Heart right ventricle (tissue), 16 donors: ENCODE data around the gene FBXO36. TPM values are rescaled to one million over a fixed set of nuclear protein-coding genes. Genes with fewer than 3 reads are reported as not detected.

ENCODE experiments used
- ATAC-seq, 8 donors: fragments of 200-7000 bp; cut with Tn5 transposase; one replicate each; pipeline ENCODE4 v1.9.1; 2020; ENCODE audit warnings: mild to moderate bottlenecking in 8 of 8, moderate library complexity in 8 of 8, moderate number of reproducible peaks in 1 of 8
- DNase-seq, 2 donors: peaks; one replicate each; pipeline ENCODE4 v3.0.0-alpha.2; 2020
- H3K27ac ChIP-seq, 10 donors: fragments of 200-600 bp; sonication (generic) in 2 of 10; one replicate each; pipeline versions ENCODE4 v1.5.0 to v1.8.0; 2020 to 2022; ENCODE audit warnings: mild to moderate bottlenecking in 3 of 10
- H3K27me3 ChIP-seq, 7 donors: fragments of 200-600 bp; one replicate each; pipeline ENCODE4 v1.8.0; 2021 to 2022; ENCODE audit warnings: mild to moderate bottlenecking in 2 of 7
- H3K36me3 ChIP-seq, 9 donors: fragments of 200-600 bp; sonication (generic) in 1 of 9; one replicate each; pipeline versions ENCODE4 v1.5.0 to v1.8.0; 2020 to 2022; ENCODE audit warnings: mild to moderate bottlenecking in 2 of 9
- H3K4me1 ChIP-seq, 9 donors: fragments of 200-600 bp; sonication (generic) in 1 of 9; one replicate each; pipeline versions ENCODE4 v1.5.0 to v1.8.0; 2020 to 2022; ENCODE audit warnings: mild to moderate bottlenecking in 4 of 9
- H3K4me3 ChIP-seq, 10 donors: fragments of 200-600 bp; sonication (generic) in 2 of 10; one replicate each; pipeline versions ENCODE4 v1.5.0 to v1.8.0; 2020 to 2022; ENCODE audit warnings: mild to moderate bottlenecking in 7 of 10, moderate library complexity in 2 of 10
- H3K9me3 ChIP-seq, 11 donors: fragments of 200-600 bp in 10 of 11; sonication (generic) in 2 of 11; one replicate each; pipeline versions ENCODE4 v1.5.0 to v1.8.0; 2013 to 2022; ENCODE audit warnings: mild to moderate bottlenecking in 2 of 11, control low read depth in 1 of 11, moderate library complexity in 1 of 11
- WGBS, 2 donors: extraction: QIAGEN DNeasy Blood & Tissue Kit; methylation state at CpG; one replicate each; pipeline ENCODE4 v1.1.7; 2013; ENCODE audit warnings: inconsistent platforms in 1 of 2; 5-methylcytosine and 5-hydroxymethylcytosine counted together
- intact Hi-C, 10 donors: fragments of 100-400 bp; cut with DNase I; formaldehyde crosslinking; loops; one replicate each; pipeline versions ENCODE4 v1.11.1 to v1.14.2; 2022
- polyA plus RNA-seq, 2 donors: library from polyadenylated mRNA; stranded (reverse); fragments of 200-250 nt; gene quantifications; one replicate each; pipeline ENCODE4 v1.2.3, GENCODE V29; 2013
- total RNA-seq, 10 donors: library from RNA; stranded (reverse); fragmentation: NEBNext Ultra II Directional in 3 of 10; extraction: Animal tissue kit (Norgen Biotek cat#: 25700) in 3 of 10; gene quantifications; one replicate each; pipeline versions ENCODE4 v1.2.1 to v1.2.4, GENCODE V29; 2021 to 2023
- TF ChIP-seq, protein P1 (sequence below), 9 donors: fragments of 200-600 bp; sonication (generic) in 2 of 9; IDR thresholded peaks; one replicate each; pipeline versions ENCODE4 v1.5.0 to v1.8.0; 2021 to 2022; ENCODE audit warnings: antibody characterized with exemption in 9 of 9, mild to moderate bottlenecking in 5 of 9, moderate library complexity in 1 of 9
- donor health status: Arrhythmogenic right ventricular cardiomyopathy.
- donor health status: ischemic (EF 13 %, LVEDD 7.1; RV severe dilation, severe dysfunction).
- donor health status: healthy with polysubstance abuse.
- donor health status: DM: no; HTN: yes; CAD: no.
- donor health status: DM: no; HTN: no; CAD: no.
- donor health status: ischemic (EF 25% LVEDD 6.9; RV normal size, moderate dysfunction).
- donor health status: ischemic (EF 25% LVEDD 5.7; RV mildly dilated, moderate dysfunction).
- donor health status: healthy.
- donor health status: DM: yes; HTN: yes; CAD: no.
- donor health status: Ischemic cardiomyopathy.
- donor health status: ischemic (EF 35%, LVEDD 5.7; RV mildly dilated, moderate dysfunction).
- donor health status: nonischemic (EF 11% LVEDD 7.7; RV severe dilation, severe dysfunction).
- donor health status: DM: yes; HTN: yes; CAD: no.
- donor health status: PGD.
- donor health status: ischemic (EF 29% LVEDD 5.4; RV normal size, mild dysfunction).
- donor health status: nonischemic (EF 23%, LVEDD 6.1; RV moderate dilation, normal function).

FBXO36 gene
- total and polyA plus RNA-seq, 12 donors: 0.15 to 1.4 (median 1.2) TPM

DNA sequence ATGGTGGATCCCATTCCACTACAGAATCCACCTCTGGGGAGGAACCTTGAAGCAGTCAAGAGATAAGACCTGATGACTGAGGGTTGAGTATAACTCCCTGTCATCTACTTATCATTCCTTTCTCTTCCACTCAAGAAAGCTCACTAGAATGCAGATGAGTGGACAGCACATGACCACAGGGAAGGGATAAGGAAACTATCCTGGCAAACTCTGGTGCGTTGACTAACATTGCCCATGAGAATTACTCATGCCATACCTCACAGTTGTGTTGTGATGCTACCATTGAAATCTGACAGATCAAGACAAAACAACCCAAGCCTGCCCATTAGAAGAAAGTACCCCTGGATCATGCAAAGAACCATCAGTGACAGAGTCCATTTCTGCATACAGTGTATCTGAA lies 119.9 kb downstream of the FBXO36 start:
- ATAC-seq (no peak), DNase-seq (no peak)
- H3K27ac ChIP-seq: no peak overlapping the region
- H3K36me3 ChIP-seq: peaks cover 0 to 16% (median 0%) of the 10 kb centered on the region in 9 donors
- H3K4me1 ChIP-seq: no peaks in the 10 kb centered on the region
- peaks cover 0 to 4% (median 0%) of the 10 kb centered on the region in 11 donors for H3K9me3 ChIP-seq
- no peak overlapping the region for H3K4me3 ChIP-seq
- no peaks in the 10 kb centered on the region for H3K27me3 ChIP-seq
- intact Hi-C loops: no loop called here
- TF ChIP-seq, protein P1, sequence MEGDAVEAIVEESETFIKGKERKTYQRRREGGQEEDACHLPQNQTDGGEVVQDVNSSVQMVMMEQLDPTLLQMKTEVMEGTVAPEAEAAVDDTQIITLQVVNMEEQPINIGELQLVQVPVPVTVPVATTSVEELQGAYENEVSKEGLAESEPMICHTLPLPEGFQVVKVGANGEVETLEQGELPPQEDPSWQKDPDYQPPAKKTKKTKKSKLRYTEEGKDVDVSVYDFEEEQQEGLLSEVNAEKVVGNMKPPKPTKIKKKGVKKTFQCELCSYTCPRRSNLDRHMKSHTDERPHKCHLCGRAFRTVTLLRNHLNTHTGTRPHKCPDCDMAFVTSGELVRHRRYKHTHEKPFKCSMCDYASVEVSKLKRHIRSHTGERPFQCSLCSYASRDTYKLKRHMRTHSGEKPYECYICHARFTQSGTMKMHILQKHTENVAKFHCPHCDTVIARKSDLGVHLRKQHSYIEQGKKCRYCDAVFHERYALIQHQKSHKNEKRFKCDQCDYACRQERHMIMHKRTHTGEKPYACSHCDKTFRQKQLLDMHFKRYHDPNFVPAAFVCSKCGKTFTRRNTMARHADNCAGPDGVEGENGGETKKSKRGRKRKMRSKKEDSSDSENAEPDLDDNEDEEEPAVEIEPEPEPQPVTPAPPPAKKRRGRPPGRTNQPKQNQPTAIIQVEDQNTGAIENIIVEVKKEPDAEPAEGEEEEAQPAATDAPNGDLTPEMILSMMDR (IDR thresholded peaks at IDR 0.05): no peak
- 83 to 100% methylated on average over 1 of the region's 1 CpG for WGBS, 2 donors

DNA sequence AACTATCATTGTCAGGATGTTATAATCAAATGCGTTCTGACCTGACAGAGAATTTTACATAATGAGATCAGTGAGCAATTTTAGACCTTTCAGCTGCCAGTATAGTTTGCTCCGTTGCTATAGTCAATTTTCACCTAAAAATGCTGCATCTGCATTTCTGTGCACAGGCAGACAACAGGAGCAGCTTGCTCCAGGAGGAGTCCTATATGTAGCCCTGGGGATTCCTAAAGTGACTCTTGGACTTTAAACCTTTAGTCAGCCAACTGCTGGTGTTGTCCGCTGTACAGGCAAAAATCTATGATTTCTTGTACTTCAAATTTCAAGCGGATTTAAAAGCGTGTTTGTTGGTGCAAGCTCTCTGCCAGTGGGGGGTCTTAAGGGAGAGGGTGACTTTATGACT lies 120.7 kb downstream of the FBXO36 start:
- no peaks in the 10 kb centered on the region for H3K4me1 ChIP-seq
- TF ChIP-seq, protein P1 (IDR thresholded peaks at IDR 0.05): no peak
- no peak overlapping the region for H3K27ac ChIP-seq
- ATAC-seq: no peak
- peaks cover 0 to 15% (median 0%) of the 10 kb centered on the region in 9 donors for H3K36me3 ChIP-seq
- H3K27me3 ChIP-seq: no peaks in the 10 kb centered on the region
- H3K9me3 ChIP-seq: peaks cover 0 to 4% (median 0%) of the 10 kb centered on the region in 11 donors
- DNase-seq: no peak
- intact Hi-C loops: no loop called here
- H3K4me3 ChIP-seq: no peak overlapping the region
- WGBS, 2 donors: 78 to 87% methylated on average over 5 of the region's 5 CpGs

DNA sequence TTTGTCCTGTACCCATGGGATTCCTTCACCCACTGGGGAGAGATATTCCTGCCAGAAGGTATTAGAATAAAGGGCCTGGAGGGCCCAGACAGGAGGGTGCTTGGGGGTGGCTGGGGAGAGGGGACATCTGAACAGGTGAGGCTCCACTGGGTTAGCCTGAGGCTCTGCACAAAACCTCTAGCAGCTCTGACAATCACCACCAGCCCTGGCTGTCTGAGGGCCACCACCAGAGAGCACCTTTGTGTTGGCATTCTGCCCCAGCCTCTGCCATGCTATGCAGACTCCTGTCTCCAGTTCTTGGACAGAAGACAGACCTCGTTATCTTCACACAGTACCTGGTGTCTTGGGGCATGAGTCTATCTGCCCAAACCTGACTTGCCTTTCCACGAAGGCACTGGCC lies 121.2 kb downstream of the FBXO36 start:
- TF ChIP-seq, protein P1 (IDR thresholded peaks at IDR 0.05): no peak
- 61 to 65% methylated on average over 2 of the region's 2 CpGs for WGBS, 2 donors
- DNase-seq (no peak), ATAC-seq (no peak)
- Histone ChIP-seq H3K27me3 (no peaks in the 10 kb centered on the region), H3K4me3 (no peak overlapping the region), H3K36me3 (peaks cover 0 to 15% (median 0%) of the 10 kb centered on the region in 9 donors), H3K4me1 (no peaks in the 10 kb centered on the region), H3K9me3 (peaks cover 0 to 4% (median 0%) of the 10 kb centered on the region in 11 donors), H3K27ac (no peak overlapping the region)
- intact Hi-C loops: no loop called here

DNA sequence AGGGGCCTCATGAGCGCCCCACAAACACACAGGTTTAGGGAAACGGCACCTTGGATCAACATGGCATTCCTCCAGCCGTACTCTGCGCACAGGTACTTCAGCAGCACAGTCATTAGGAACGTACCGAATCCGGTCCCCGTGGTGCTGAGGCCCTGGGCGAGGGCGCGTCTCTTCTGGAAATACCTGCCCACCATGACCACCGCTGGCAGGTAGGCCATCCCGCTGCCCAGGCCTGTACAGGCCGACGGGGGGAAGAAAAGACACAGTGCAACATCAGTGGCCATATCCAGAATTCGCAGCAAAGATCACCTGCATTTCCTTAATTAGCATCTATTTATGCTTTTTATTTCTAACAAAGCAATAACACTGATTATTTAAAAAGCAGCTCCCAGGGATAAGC lies 124.2 kb downstream of the FBXO36 start:
- peak in 1 of 8 donors; percentile 24 for ATAC-seq
- intact Hi-C loops: no loop called here

More for the DNA sequence above, 124.2 kb downstream of the FBXO36 start:
- Histone ChIP-seq H3K27ac (no peak overlapping the region), H3K4me3 (no peak overlapping the region), H3K9me3 (peaks cover 0 to 4% (median 0%) of the 10 kb centered on the region in 11 donors), H3K27me3 (no peaks in the 10 kb centered on the region), H3K36me3 (peaks cover 0 to 15% (median 0%) of the 10 kb centered on the region in 9 donors), H3K4me1 (peaks cover 0 to 15% (median 7%) of the 10 kb centered on the region in 9 donors)
- DNase-seq: no peak
- TF ChIP-seq, protein P1 (IDR thresholded peaks at IDR 0.05): no peak
- WGBS, 2 donors: 97% methylated on average over 16 of the region's 16 CpGs
